GM19452 (cell line): ENCODE measurements around the gene NAP1L4.
"Not testable (repeated sequence)": the region's sequence is repeated elsewhere in the genome, so short reads cannot be mapped to it uniquely, and the experiment has no call there.

Experiments
- ATAC-seq: cut with Tn5 transposase; IDR thresholded peaks from one replicate; pipeline ENCODE4 v1.9.1; 2021; ENCODE audit not compliant: unreplicated experiment

Gene NAP1L4

GRCh38 chr11:2911088-2911784 lies 80.9 kb downstream of the NAP1L4 start:
- no peak for ATAC-seq

GRCh38 chr11:2910401-2910955 lies 81.7 kb downstream of the NAP1L4 start:
- ATAC-seq = no peak

- ATAC-seq = no peak
Observed at GRCh38 chr11:2909133-2909902, 82.8 kb downstream of the NAP1L4 start.

- ATAC-seq = no peak
Observed at GRCh38 chr11:2908130-2908529, 84.0 kb downstream of the NAP1L4 start.

- not testable (repeated sequence) for ATAC-seq
Observed at GRCh38 chr11:2905299-2905698, 86.8 kb downstream of the NAP1L4 start.

GRCh38 chr11:2904153-2905052 lies 87.7 kb downstream of the NAP1L4 start:
- no peak for ATAC-seq

- ATAC-seq = no peak
Observed at GRCh38 chr11:2903672-2904011, 88.5 kb downstream of the NAP1L4 start.

- no peak for ATAC-seq
Observed at GRCh38 chr11:2902784-2903671, 89.1 kb downstream of the NAP1L4 start.

- peak; percentile 93 for ATAC-seq
Observed at GRCh38 chr11:2901854-2902783, 90.0 kb downstream of the NAP1L4 start.

- ATAC-seq = no peak
Observed at GRCh38 chr11:2901196-2901796, 90.8 kb downstream of the NAP1L4 start.

GRCh38 chr11:2899080-2899783 lies 92.9 kb downstream of the NAP1L4 start:
- no peak for ATAC-seq

- ATAC-seq = no peak
Observed at GRCh38 chr11:2898366-2899079, 93.6 kb downstream of the NAP1L4 start.

GRCh38 chr11:2897048-2897447 lies 95.1 kb downstream of the NAP1L4 start:
- ATAC-seq = no peak

- ATAC-seq = no peak
Observed at GRCh38 chr11:2896047-2896446, 96.1 kb downstream of the NAP1L4 start.
